GM13976 (cell line): Measurements from ENCODE around the gene SLIT3.

Experiments used
- DNase-seq: peaks from one replicate; pipeline ENCODE4 v3.0.0; 2012; ENCODE audit warnings: low spot score
- in situ Hi-C: fragments of 300-500 bp; cut with MboI; formaldehyde crosslinking; loops from one replicate; pipeline ENCODE4 v1.12.0; 2022; ENCODE audit warnings: low sequenced_read_pairs, mixed read lengths, inconsistent platforms; ENCODE audit not compliant: unreplicated experiment
- TF ChIP-seq, protein P1 (sequence below): IDR thresholded peaks from 2 replicates; pipeline ENCODE4 v1.5.1; 2012; ENCODE audit warnings: borderline replicate concordance, mild to moderate bottlenecking; ENCODE audit not compliant: insufficient read depth; ENCODE audit errors: extremely low read depth, missing control alignments, control extremely low read depth

SLIT3 gene

DNA sequence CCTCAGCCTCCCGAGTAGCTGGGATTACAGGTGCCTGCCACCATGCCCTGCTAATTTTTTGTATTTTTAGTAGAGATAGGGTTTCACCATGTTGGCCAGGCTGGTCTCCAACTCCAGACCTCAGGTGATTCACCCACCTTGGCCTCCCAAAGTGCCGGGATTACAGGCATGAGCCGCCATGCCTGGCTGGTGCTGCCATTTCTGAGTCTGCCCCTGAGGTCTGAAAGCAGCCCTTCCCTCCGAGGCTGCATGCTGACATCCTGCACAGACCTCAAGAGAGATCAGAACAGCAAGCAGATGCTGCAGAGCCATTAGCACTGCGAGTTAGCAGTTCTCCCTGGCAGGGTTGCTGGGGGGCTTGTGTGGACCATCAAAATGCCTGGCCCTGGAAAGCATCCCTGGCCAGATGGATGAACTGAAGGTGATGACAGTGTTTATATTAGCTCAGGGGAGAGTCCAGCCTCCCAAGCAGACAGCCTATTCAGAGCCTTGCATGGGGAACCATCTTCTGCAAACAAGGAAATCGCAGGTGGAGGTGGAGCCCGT is 545.3 kb downstream of the SLIT3 start:
- in situ Hi-C loops: no loop called here
- DNase-seq: no peak
- TF ChIP-seq, protein P1, sequence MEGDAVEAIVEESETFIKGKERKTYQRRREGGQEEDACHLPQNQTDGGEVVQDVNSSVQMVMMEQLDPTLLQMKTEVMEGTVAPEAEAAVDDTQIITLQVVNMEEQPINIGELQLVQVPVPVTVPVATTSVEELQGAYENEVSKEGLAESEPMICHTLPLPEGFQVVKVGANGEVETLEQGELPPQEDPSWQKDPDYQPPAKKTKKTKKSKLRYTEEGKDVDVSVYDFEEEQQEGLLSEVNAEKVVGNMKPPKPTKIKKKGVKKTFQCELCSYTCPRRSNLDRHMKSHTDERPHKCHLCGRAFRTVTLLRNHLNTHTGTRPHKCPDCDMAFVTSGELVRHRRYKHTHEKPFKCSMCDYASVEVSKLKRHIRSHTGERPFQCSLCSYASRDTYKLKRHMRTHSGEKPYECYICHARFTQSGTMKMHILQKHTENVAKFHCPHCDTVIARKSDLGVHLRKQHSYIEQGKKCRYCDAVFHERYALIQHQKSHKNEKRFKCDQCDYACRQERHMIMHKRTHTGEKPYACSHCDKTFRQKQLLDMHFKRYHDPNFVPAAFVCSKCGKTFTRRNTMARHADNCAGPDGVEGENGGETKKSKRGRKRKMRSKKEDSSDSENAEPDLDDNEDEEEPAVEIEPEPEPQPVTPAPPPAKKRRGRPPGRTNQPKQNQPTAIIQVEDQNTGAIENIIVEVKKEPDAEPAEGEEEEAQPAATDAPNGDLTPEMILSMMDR: no peak

- TF ChIP-seq, protein P1: no peak
- in situ Hi-C loops: no loop called here
- DNase-seq: no peak
These were observed 547.2 kb downstream of the SLIT3 start for GRCh38 chr5:168753691-168754254.

- TF ChIP-seq, protein P1: no peak
- DNase-seq: no peak
- in situ Hi-C loops: no loop called here
These were observed 548.3 kb downstream of the SLIT3 start for GRCh38 chr5:168752416-168753190.

GRCh38 chr5:168752012-168752411 is 548.9 kb downstream of the SLIT3 start:
- in situ Hi-C loops: no loop called here
- no peak for DNase-seq
- TF ChIP-seq, protein P1: no peak

DNA sequence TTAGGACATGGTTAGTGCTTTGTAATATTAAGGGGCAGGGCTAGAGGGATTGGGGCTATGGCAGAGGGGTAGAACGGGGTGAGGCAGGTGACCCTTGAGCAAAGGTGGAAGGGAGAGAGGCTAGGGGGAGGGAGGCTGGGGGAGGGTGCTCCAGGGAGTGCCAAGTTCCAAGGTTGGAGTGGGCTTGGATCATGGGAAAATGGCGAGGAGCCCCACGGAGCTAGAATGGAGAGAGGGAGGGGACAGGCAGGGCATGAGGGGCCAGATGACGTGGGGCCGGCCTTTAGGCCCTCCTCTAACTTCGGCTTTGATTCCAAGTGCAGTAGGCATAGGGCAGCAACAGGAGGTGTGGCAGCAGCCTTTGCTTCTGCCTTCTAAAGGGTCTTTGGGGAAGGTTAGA is 550.0 kb downstream of the SLIT3 start:
- in situ Hi-C loops: no loop called here
- TF ChIP-seq, protein P1: no peak

DNA sequence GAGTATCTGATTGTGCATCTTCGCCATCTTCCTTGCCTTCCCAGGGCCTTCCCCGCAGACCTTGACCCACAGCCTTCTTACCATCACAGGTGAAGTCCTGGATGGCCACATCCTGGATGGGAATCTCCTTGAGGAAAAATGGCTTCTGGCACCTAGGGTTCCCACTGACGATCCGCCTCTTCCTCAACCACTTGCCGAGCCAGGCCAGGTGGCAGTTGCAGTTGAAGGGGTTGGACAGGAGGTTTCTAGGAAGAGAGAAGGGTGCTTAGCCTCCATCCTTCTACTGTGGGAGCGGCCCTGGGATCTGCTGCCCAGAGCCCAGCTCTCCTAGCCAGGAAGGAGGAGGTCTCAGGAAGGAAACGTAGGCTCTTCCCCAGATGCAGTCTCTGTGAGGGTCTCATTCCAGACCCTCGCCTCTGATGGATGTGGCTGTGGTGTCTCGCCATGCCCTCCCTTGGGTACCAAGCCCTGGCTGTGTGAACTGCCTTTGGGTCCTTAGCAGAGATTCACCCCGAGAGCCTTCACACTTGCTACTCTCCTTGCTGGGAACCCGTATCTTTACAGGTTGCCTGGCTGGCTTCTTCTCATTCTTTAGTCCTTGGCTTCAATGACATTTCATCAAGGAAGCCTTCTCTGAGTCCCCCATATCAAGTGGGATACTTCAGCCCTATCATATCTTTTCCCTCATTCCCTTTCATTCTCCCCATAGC is 551.4 kb downstream of the SLIT3 start:
- in situ Hi-C loops: no loop called here
- TF ChIP-seq, protein P1: no peak
- DNase-seq: no peak

More for the DNA sequence above, 550.0 kb downstream of the SLIT3 start:
- no peak for DNase-seq
